ENCODE measurements around the gene RPL15.
"Not testable (repeated sequence)": the region's sequence is repeated elsewhere in the genome, so short reads cannot be mapped to it uniquely, and the experiment has no call there.

RPL15 gene

DNA sequence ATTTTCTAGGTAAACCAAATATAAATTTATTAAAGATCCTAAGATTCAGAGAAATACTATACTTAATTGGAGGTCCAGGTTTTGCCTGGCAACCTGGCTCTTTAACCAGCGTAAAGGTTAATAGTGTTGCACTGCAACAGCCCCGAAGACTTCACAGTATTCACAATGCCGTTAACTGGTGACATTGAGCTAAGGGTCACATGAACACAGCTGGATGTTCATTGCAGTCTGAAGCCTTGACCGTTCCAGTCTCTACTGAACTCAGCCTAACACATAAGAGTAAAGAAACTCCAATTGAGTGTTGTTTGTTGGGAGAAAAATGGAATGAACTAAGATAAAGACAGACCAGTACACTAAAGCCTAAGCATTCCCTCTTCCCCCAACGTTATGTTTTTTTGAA is 27.0 kb upstream of the RPL15 start:
- no peak for DNase-seq (ENCODE audit: low read depth in 3 of 3)

DNA sequence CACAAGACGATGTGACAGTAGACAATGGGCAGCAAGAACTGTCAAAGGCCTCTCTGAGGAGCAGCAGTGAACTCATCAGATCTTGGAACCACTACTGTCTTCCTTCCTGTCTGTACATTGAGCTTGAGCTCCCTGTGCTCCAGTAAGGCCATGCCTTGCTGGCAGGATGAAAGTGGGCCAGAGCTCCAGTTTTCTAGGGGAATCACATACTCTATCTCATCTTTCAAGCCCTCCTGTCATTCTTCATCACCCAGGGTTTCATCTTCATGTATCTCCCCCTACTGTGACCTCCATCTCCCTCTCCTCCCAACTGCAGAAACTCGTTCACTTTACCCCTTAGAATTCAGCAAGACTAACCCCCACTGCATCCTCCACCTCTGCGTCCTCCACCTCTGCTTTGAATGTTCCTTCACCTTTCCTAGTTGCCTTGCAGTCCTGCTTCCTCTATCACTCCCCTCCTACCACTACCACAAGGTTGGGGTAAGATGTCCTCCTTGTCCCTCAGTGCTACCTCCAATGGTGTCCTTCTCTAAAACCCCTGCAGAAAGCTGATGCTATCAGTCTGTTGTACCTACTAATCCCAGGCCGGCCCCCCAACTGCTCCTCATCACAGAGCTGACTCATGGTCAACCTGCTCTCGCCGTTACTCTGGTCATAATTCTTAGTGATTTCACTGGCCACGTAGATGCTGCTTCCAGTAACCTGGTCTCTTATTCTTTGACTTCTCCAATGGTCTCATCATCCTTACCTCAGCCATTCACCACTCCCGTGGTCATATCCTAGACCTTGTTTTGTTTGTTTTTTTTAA is 22.5 kb upstream of the RPL15 start:
- DNase-seq (ENCODE audit: low read depth in 3 of 3): no peak

DNA sequence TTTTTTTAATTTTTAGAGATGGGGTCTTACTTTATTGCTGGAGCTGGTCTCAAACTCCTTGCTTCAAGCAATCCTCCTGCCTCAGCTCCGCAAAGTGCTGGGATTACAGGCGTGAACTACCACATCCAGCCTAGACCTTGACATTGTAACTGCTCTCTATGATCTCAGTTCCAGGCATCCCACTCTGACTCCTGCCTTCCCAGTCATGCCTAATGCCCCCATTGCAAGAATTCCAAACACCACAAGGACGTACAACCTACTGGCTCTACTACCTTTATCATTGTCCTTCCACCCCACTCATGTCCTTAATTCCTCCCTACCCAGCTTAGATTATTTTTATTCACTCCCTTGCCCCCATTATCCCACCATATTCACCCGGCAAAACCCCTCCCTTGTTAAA is 21.8 kb upstream of the RPL15 start:
- no peak for DNase-seq (ENCODE audit: low read depth in 3 of 3)

GRCh38 chr3:23900744-23901143 is 16.2 kb upstream of the RPL15 start:
- no peak for DNase-seq (ENCODE audit: low read depth in 3 of 3)

GRCh38 chr3:23904545-23904944 is 12.4 kb upstream of the RPL15 start:
- DNase-seq (ENCODE audit: low read depth in 3 of 3): no peak

DNA sequence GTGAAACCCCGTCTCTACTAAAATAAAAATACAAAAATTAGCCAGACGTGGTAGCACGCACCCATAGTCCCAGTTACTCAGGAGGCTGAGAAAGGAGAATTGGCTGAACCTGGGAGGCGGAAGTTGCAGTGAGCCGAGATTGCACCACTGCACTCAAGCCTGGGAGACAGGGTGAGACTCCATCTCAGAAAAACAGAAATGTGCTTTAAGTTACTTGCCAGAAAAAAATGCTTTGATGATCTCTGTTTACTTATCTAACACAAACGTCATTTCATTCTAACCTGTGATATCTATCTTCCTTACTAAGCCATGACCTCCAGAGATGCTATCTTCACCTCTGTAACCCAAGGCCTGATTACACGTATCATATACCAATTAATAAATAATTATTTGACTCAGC is 7.6 kb upstream of the RPL15 start:
- no peak for DNase-seq (ENCODE audit: low read depth in 3 of 3)

GRCh38 chr3:23911397-23911796 is 5.5 kb upstream of the RPL15 start:
- no peak for DNase-seq (ENCODE audit: low read depth in 3 of 3)

- not testable (repeated sequence) for DNase-seq (ENCODE audit: low read depth in 3 of 3)
These were observed 4.6 kb upstream of the RPL15 start for GRCh38 chr3:23912335-23912734.

DNA sequence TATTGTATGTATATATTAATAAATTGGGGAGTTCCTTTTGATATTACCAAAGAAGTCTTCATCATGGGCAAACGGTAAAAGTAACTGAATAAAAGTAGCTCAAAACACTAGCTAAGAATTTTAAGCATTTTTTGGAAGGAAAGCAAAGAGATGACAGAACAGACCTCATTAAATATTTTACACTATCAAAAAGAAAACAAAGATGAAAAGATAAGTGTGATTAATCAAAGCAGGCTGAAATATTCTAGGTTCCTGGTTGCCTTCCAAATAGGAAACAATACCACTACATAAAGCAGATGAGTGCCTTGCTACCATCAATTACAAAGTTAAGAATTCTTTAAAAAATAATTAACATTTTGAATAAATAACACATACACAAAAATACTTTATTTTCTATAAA is 3.8 kb upstream of the RPL15 start:
- no peak for DNase-seq (ENCODE audit: low read depth in 3 of 3)

DNA sequence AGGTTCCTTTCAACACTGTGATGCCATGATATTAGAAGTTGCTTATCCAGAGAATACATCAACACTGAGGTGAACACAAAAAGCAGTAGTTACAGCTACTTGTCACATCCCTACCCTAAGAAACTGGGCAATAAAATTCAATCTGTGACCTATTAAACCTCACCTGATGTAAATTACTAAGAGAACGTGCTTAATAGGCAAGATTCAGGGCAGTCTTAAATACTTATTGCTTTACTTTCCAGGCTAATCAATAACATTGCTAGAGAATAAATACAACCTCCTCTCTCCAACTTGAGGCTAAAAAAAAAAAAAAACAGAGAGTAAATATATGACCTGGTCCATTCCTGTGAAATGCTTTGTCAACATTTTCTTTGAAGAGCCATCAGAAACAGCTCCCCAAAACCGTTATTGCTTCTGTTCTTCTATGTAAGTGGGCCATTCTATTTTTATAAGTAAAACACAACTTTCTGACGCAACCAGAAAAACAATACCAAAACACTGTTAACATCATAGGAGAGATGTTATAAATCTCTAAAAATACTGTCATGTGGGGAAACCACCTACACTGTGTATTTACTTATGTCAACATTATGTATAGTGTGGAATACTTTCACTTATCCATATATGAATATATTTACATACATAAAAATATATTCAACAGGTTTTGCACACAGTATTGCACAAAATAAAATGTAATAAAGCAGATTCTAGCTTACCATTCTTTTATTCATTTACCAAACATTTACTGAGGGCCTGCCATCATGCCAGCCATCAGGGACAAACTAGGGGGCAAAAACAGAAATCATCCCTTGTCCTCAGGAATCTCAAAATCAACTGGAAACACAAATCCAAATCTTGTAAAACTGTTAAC is 2.8 kb upstream of the RPL15 start:
- DNase-seq (ENCODE audit: low read depth in 3 of 3): no peak

DNA sequence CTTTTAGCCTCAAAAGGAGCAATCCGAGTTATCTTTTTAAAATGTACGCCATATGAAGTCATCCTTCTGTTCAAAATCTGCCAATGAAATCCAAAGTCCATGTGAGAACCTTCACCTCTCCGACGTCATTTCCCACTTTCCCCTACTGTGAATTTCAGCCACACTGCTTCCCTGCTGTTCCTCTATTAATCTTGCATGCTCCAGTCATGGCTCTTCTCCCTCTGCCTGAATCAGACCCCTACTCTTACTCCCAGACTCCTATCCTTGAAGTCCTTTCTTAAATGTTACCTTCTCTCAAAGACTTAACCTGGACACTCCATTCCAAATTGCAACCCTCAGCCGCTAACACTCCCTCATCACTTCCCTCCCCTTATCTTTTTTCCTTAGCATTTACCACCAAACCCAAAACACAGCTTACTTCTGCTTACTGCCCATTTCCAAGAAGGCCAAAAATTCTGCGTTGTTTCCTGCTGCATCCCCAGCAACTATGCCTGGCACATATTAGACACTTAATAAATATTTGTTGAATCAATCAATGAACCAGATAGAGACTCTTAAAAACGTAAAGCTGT is 1.3 kb upstream of the RPL15 start:
- DNase-seq (ENCODE audit: low read depth in 3 of 3): no peak

GRCh38 chr3:23916152-23916885 is 613 bp upstream of the RPL15 start:
- no peak for DNase-seq (ENCODE audit: low read depth in 3 of 3)

- not testable (repeated sequence) for DNase-seq (ENCODE audit: low read depth in 3 of 3)
These were observed 859 bp downstream of the RPL15 start for GRCh38 chr3:23917679-23918303.

DNA sequence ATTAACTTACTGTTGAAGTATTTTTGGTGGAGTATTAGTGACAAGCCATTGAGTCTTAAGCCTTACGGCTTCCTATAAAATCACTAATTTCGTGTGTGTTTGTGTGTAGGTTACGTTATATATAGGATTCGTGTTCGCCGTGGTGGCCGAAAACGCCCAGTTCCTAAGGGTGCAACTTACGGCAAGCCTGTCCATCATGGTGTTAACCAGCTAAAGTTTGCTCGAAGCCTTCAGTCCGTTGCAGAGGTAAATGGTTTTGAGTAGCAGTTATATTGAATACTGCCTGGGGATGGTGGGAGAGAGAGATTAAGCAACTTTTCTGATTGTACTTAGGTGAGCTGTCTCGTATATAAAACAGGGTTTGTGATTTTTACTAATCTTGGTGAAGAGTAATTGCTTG is 1.4 kb downstream of the RPL15 start:
- not testable (repeated sequence) for DNase-seq (ENCODE audit: low read depth in 3 of 3)

GRCh38 chr3:23919628-23920027 is 2.7 kb downstream of the RPL15 start:
- DNase-seq (ENCODE audit: low read depth in 3 of 3): no peak

DNA sequence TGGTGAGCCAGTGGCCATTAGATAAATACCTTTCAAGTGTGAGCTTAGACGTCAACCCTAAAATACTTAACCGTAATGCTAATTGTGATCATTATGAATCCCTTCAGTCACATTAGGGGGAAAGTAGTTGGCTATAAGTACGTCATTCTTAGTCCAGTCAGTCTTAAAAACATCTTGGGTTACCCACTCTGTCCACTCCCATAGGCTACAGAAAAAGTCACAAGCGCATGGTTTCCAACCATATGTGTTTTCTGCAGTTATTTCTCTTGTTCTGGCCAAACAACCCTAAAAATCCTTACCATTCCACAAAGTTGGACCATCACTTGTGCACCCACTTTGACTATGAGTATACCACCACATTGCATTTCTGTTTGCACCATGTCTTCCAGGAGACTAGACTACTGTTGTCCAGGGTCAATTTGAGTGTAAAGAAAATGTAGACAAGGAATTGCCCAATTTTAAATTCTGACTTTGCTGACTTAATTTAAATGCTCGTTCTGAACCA is 3.3 kb downstream of the RPL15 start:
- no peak for DNase-seq (ENCODE audit: low read depth in 3 of 3)

GRCh38 chr3:23921052-23921511 is 4.2 kb downstream of the RPL15 start:
- no peak for DNase-seq (ENCODE audit: low read depth in 3 of 3)

DNA sequence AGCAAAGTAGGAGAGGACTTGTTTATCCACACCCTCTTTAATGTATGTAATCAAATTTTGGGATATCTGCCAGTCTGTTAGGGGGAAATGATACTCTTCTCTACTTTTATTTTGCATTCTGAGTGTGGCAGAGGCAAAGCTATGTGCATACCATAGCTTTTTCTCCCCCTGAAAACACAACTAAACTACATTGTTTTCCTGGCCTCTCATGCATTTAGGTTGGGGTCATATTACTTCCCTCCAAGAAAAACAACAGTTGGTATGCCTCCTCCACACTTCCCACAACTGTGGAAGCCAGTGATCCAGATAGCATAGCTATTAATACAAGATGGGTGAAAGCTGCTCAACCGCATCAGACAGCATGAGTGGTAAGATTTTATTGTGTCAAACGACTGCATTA is 6.9 kb downstream of the RPL15 start:
- no peak for DNase-seq (ENCODE audit: low read depth in 3 of 3)

- DNase-seq (ENCODE audit: low read depth in 3 of 3): no peak
These were observed 9.3 kb downstream of the RPL15 start for GRCh38 chr3:23926246-23926645.

- DNase-seq (ENCODE audit: low read depth in 3 of 3): no peak
These were observed 9.8 kb downstream of the RPL15 start for GRCh38 chr3:23926736-23927135.

- no peak for DNase-seq (ENCODE audit: low read depth in 3 of 3)
These were observed 11.6 kb downstream of the RPL15 start for GRCh38 chr3:23928524-23928923.
